WTC11 (cell line): ENCODE data around the gene CD226. TPM values are rescaled to one million over a fixed set of nuclear protein-coding genes. Genes with fewer than 3 reads are reported as not detected.

Source experiments
- ATAC-seq: fragments of 200-7000 bp; cut with Tn5 transposase; 2 replicates; pipeline ENCODE4 v1.10.0; 2021; ENCODE audit warnings: mild to moderate bottlenecking, moderate library complexity
- CTCF ChIA-PET: fragments of 300-600 bp; sonication (Branson Sonifier 250); formaldehyde crosslinking; loops from one replicate; lab custom pipeline; 2021; ENCODE audit warnings: antibody characterized with exemption; lab: Charles Lee
- POLR2A ChIA-PET: fragments of 350-600 bp; sonication (Branson Sonifier 250); formaldehyde crosslinking; loops from one replicate; lab custom pipeline; 2021; ENCODE audit warnings: antibody characterized with exemption; lab: Charles Lee
- DNase-seq: peaks from one replicate; pipeline ENCODE4 v3.0.0; 2021; ENCODE audit warnings: low spot score
- H3K27ac Mint-ChIP-seq: 2 replicates; pipeline ENCODE4 v1.8.0; 2021; ENCODE audit warnings: mixed read lengths
- H3K27me3 Mint-ChIP-seq: 2 replicates; pipeline ENCODE4 v1.8.0; 2021; ENCODE audit warnings: low read depth, mild to moderate bottlenecking, moderate library complexity, mixed read lengths
- H3K36me3 Mint-ChIP-seq: 2 replicates; pipeline ENCODE4 v1.8.0; 2021; ENCODE audit warnings: mixed read lengths
- H3K4me1 Mint-ChIP-seq: 2 replicates; pipeline ENCODE4 v1.8.0; 2022; ENCODE audit warnings: mixed read lengths
- H3K4me3 Mint-ChIP-seq: 2 replicates; pipeline ENCODE4 v1.8.0; 2021; ENCODE audit warnings: mild to moderate bottlenecking, moderate library complexity, mixed read lengths
- H3K9me3 Mint-ChIP-seq: 2 replicates; pipeline ENCODE4 v1.8.0; 2021; ENCODE audit warnings: mixed read lengths
- CDX4 ChIP-seq: fragments of 250-450 bp; sonication (Bioruptor Pico); IDR thresholded peaks from 2 replicates; pipeline ENCODE4 v1.9.0; 2021; ENCODE audit warnings: moderate library complexity, mild to moderate bottlenecking, inconsistent platforms, borderline replicate concordance
- E2F1 ChIP-seq: sonication (generic); formaldehyde crosslinking; IDR thresholded peaks from 2 replicates; pipeline ENCODE4 v1.8.0; 2022; ENCODE audit warnings: mild to moderate bottlenecking, missing genetic modification reagents
- ESRRA ChIP-seq: sonication (generic); formaldehyde crosslinking; IDR thresholded peaks from 2 replicates; pipeline ENCODE4 v1.8.1; 2022; ENCODE audit warnings: mild to moderate bottlenecking, missing genetic modification reagents, borderline replicate concordance
- GABPB1 ChIP-seq: sonication (generic); formaldehyde crosslinking; IDR thresholded peaks from 2 replicates; pipeline ENCODE4 v1.8.1; 2023; ENCODE audit warnings: mild to moderate bottlenecking, missing genetic modification reagents
- GRHL2 ChIP-seq: fragments of 250-450 bp; sonication (Bioruptor Pico); IDR thresholded peaks from 2 replicates; pipeline ENCODE4 v1.8.0; 2022; ENCODE audit warnings: mild to moderate bottlenecking, moderate library complexity; ENCODE audit not compliant: insufficient replicate concordance, severe bottlenecking
- HMGA2 ChIP-seq: fragments of 250-450 bp; sonication (Bioruptor Pico); IDR thresholded peaks from 2 replicates; pipeline ENCODE4 v1.4.0; 2021; ENCODE audit warnings: mild to moderate bottlenecking, moderate library complexity
- MXD4 ChIP-seq: fragments of 250-450 bp; sonication (Bioruptor Pico); IDR thresholded peaks from 2 replicates; pipeline ENCODE4 v1.8.0; 2021; ENCODE audit warnings: mild to moderate bottlenecking, moderate library complexity, borderline replicate concordance
- RORB ChIP-seq: fragments of 250-450 bp; sonication (Bioruptor Pico); IDR thresholded peaks from 2 replicates; pipeline ENCODE4 v1.9.0; 2021; ENCODE audit warnings: mild to moderate bottlenecking
- SMAD4 ChIP-seq: sonication (generic); formaldehyde crosslinking; IDR thresholded peaks from 2 replicates; pipeline ENCODE4 v1.8.0; 2022; ENCODE audit warnings: mild to moderate bottlenecking, missing genetic modification reagents
- TP53 ChIP-seq: sonication (generic); formaldehyde crosslinking; IDR thresholded peaks from 2 replicates; pipeline ENCODE4 v1.8.1; 2023; ENCODE audit warnings: mild to moderate bottlenecking, missing genetic modification reagents
- USF2 ChIP-seq: sonication (generic); formaldehyde crosslinking; IDR thresholded peaks from 2 replicates; pipeline ENCODE4 v1.8.1; 2023; ENCODE audit warnings: mild to moderate bottlenecking, missing genetic modification reagents, moderate library complexity
- ZNF416 ChIP-seq: fragments of 250-450 bp; sonication (Bioruptor Pico); IDR thresholded peaks from 2 replicates; pipeline ENCODE4 v1.9.0; 2021; ENCODE audit warnings: mild to moderate bottlenecking, inconsistent platforms
- ZNF425 ChIP-seq: fragments of 250-450 bp; sonication (Bioruptor Pico); conservative IDR thresholded peaks from 2 replicates; pipeline ENCODE4 v1.9.0; 2021; ENCODE audit warnings: mild to moderate bottlenecking
- total RNA-seq: library from RNA; stranded (reverse); gene quantifications from 3 replicates; pipeline ENCODE4 v1.2.3, GENCODE V29; 2021
- TF ChIP-seq, protein P1 (sequence below): sonication (generic); formaldehyde crosslinking; IDR thresholded peaks from 2 replicates; pipeline ENCODE4 v1.8.0; 2023; ENCODE audit warnings: mild to moderate bottlenecking, missing genetic modification reagents

CD226 gene
- total RNA-seq, 1 experiment from 2014 or later: 0.24 TPM

DNA sequence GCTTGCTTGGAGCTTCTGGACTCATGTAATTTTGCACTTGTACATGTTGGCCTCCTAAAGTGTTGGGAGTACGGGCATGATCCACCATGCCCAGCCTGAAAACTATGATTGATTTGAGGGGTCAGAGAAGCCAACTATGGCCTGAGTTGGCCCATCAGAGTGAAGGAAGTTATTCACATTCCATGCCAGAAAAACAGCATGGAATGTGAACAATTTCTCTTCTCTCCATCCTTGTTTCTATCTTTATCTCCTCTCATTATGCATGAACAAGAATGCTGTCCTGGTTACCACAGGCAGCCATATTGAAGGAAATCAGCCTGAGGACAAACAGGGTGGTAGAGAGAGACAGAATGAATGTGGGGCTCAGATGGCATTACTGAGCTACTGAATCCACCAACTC is 3.5 kb upstream of the CD226 start (continued):
- TF ChIP-seq E2F1 (CRISPR knock-in tag): no peak
- no peak for TF ChIP-seq CDX4 (CRISPR knock-in tag)
- TF ChIP-seq SMAD4 (CRISPR knock-in tag): no peak

GRCh38 chr18:69949538-69949936 is 1.9 kb upstream of the CD226 start:
- POLR2A ChIA-PET: no interaction called here
- Mint-ChIP-seq H3K4me3 (no peak overlapping the region), H3K36me3 (no peaks in the 10 kb centered on the region; the same call in 1 of the 2 replicates), H3K4me1 (peaks cover 6% of the 10 kb centered on the region), H3K27me3 (no peaks in the 10 kb centered on the region)
- ATAC-seq (no peak), DNase-seq (no peak)
- CTCF ChIA-PET: no interaction called here
- TF ChIP-seq GRHL2 (CRISPR knock-in tag): no peak
- no peak for TF ChIP-seq GABPB1
- no peak for TF ChIP-seq MXD4
- TF ChIP-seq, all 79 proteins: peak for 0
- Mint-ChIP-seq H3K9me3 (peaks cover 18% of the 10 kb centered on the region), H3K27ac (no peak overlapping the region)

GRCh38 chr18:69948919-69949537 is 1.4 kb upstream of the CD226 start:
- ATAC-seq (no peak; the same call in 1 of the 2 replicates), DNase-seq (no peak)
- Mint-ChIP-seq H3K36me3 (no peaks in the 10 kb centered on the region; the same call in 1 of the 2 replicates), H3K4me3 (no peak overlapping the region), H3K4me1 (peaks cover 11% of the 10 kb centered on the region), H3K9me3 (peaks cover 18% of the 10 kb centered on the region), H3K27me3 (no peaks in the 10 kb centered on the region), H3K27ac (no peak overlapping the region)
- CTCF ChIA-PET: no interaction called here
- TF ChIP-seq TP53 (no peak), ZNF416 (CRISPR knock-in tag) (no peak), USF2 (no peak), RORB (no peak), ZNF425 (CRISPR knock-in tag) (no peak), HMGA2 (CRISPR knock-in tag) (no peak), ESRRA (no peak)
- TF ChIP-seq, protein P1, sequence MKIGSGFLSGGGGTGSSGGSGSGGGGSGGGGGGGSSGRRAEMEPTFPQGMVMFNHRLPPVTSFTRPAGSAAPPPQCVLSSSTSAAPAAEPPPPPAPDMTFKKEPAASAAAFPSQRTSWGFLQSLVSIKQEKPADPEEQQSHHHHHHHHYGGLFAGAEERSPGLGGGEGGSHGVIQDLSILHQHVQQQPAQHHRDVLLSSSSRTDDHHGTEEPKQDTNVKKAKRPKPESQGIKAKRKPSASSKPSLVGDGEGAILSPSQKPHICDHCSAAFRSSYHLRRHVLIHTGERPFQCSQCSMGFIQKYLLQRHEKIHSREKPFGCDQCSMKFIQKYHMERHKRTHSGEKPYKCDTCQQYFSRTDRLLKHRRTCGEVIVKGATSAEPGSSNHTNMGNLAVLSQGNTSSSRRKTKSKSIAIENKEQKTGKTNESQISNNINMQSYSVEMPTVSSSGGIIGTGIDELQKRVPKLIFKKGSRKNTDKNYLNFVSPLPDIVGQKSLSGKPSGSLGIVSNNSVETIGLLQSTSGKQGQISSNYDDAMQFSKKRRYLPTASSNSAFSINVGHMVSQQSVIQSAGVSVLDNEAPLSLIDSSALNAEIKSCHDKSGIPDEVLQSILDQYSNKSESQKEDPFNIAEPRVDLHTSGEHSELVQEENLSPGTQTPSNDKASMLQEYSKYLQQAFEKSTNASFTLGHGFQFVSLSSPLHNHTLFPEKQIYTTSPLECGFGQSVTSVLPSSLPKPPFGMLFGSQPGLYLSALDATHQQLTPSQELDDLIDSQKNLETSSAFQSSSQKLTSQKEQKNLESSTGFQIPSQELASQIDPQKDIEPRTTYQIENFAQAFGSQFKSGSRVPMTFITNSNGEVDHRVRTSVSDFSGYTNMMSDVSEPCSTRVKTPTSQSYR: no peak
- POLR2A ChIA-PET: no interaction called here
